Activated CD4-positive, CD25-positive, alpha-beta regulatory T cell (primary cell): ENCODE measurements around the gene TNPO1.
"Not testable (repeated sequence)": the region's sequence is repeated elsewhere in the genome, so short reads cannot be mapped to it uniquely, and the experiment has no call there.

ENCODE experiments used
- DNase-seq, 4 experiments: peaks; one replicate each; lab custom pipeline; 2025; lab: John Stamatoyannopoulos, UW

Gene TNPO1

GRCh38 chr5:72854419-72854818, 38.0 kb downstream of the TNPO1 start:
- no peak for DNase-seq

GRCh38 chr5:72855821-72856220, 39.4 kb downstream of the TNPO1 start:
- no peak for DNase-seq

- DNase-seq: no peak
Measured at GRCh38 chr5:72857396-72857795, 40.9 kb downstream of the TNPO1 start.

GRCh38 chr5:72859127-72859526, 42.7 kb downstream of the TNPO1 start:
- no peak for DNase-seq

- DNase-seq: no peak
Measured at GRCh38 chr5:72860499-72860898, 44.0 kb downstream of the TNPO1 start.

- no peak for DNase-seq
Measured at GRCh38 chr5:72871366-72872024, 55.0 kb downstream of the TNPO1 start.

- no peak for DNase-seq
Measured at GRCh38 chr5:72878854-72879253, 62.4 kb downstream of the TNPO1 start.

- no peak for DNase-seq
Measured at GRCh38 chr5:72882989-72883388, 66.5 kb downstream of the TNPO1 start.

GRCh38 chr5:72883850-72884249, 67.4 kb downstream of the TNPO1 start:
- no peak for DNase-seq

GRCh38 chr5:72884892-72885291, 68.4 kb downstream of the TNPO1 start:
- no peak for DNase-seq

- no peak for DNase-seq
Measured at GRCh38 chr5:72885824-72886223, 69.4 kb downstream of the TNPO1 start.

- no peak for DNase-seq
Measured at GRCh38 chr5:72888595-72888994, 72.1 kb downstream of the TNPO1 start.

GRCh38 chr5:72889324-72889723, 72.9 kb downstream of the TNPO1 start:
- DNase-seq: no peak

- no peak for DNase-seq
Measured at GRCh38 chr5:72892846-72893245, 76.4 kb downstream of the TNPO1 start.

- DNase-seq: no peak
Measured at GRCh38 chr5:72895758-72896157, 79.3 kb downstream of the TNPO1 start.

- DNase-seq: no peak
Measured at GRCh38 chr5:72906806-72907205, 90.3 kb downstream of the TNPO1 start.

GRCh38 chr5:72908664-72909063, 92.2 kb downstream of the TNPO1 start:
- DNase-seq: no peak

- no peak for DNase-seq
Measured at GRCh38 chr5:72917371-72917776, 100.9 kb downstream of the TNPO1 start.

GRCh38 chr5:72920690-72921502, 104.4 kb downstream of the TNPO1 start:
- DNase-seq: no peak

- DNase-seq: no peak
Measured at GRCh38 chr5:72921886-72922285, 105.4 kb downstream of the TNPO1 start.

- no peak for DNase-seq
Measured at GRCh38 chr5:72922422-72922821, 106.0 kb downstream of the TNPO1 start.

- DNase-seq: no peak
Measured at GRCh38 chr5:72925336-72926010, 109.0 kb downstream of the TNPO1 start.

- DNase-seq: not testable (repeated sequence)
Measured at GRCh38 chr5:72932686-72933085, 116.2 kb downstream of the TNPO1 start.
